GM23338 (cell line): ENCODE measurements around the gene GNG12. TPM values are rescaled to one million over a fixed set of nuclear protein-coding genes. Genes with fewer than 3 reads are reported as not detected.

ENCODE experiments used
- ATAC-seq: fragments of 200-7000 bp; cut with Tn5 transposase; 3 replicates; pipeline ENCODE4 v1.9.1; 2020
- DNase-seq: peaks from one replicate; pipeline ENCODE4 v3.0.0-alpha.2; 2015; ENCODE audit warnings: low spot score
- H2AFZ ChIP-seq: fragments of 200-600 bp; sonication (generic); 2 replicates; pipeline ENCODE4 v1.8.0; 2016; ENCODE audit warnings: antibody characterized with exemption, mild to moderate bottlenecking, moderate library complexity
- H3F3A ChIP-seq: fragments of 200-600 bp; sonication (generic); replicated peaks from 2 replicates; pipeline ENCODE4 v1.8.0; 2017; ENCODE audit warnings: antibody characterized with exemption, mixed run types, low read depth
- H3K27ac ChIP-seq: fragments of 200-600 bp; sonication (generic); 2 replicates; pipeline ENCODE4 v1.6.1; 2016; ENCODE audit warnings: low read depth
- H3K27me3 ChIP-seq: fragments of 200-600 bp; sonication (generic); 2 replicates; pipeline ENCODE4 v1.8.0; 2016; ENCODE audit warnings: mild to moderate bottlenecking, mixed run types, moderate library complexity; ENCODE audit not compliant: insufficient read depth
- H3K36me3 ChIP-seq: fragments of 200-600 bp; sonication (generic); 2 replicates; pipeline ENCODE4 v1.8.0; 2016; ENCODE audit warnings: mild to moderate bottlenecking; ENCODE audit not compliant: insufficient read depth
- H3K4me1 ChIP-seq: fragments of 200-600 bp; sonication (generic); 2 replicates; pipeline ENCODE4 v1.8.0; 2016; ENCODE audit warnings: mild to moderate bottlenecking, moderate library complexity; ENCODE audit not compliant: insufficient read depth
- H3K4me2 ChIP-seq: fragments of 200-600 bp; sonication (generic); 2 replicates; pipeline ENCODE4 v1.7.1; 2017; ENCODE audit warnings: mixed run types
- H3K4me3 ChIP-seq: fragments of 200-600 bp; sonication (generic); 2 replicates; pipeline ENCODE4 v1.6.1; 2016; ENCODE audit warnings: mixed run types
- H3K79me2 ChIP-seq: fragments of 200-600 bp; sonication (generic); replicated peaks from 2 replicates; pipeline ENCODE4 v1.8.0; 2017; ENCODE audit warnings: mild to moderate bottlenecking; ENCODE audit not compliant: insufficient read depth
- H3K9me2 ChIP-seq: fragments of 200-600 bp; sonication (generic); 2 replicates; pipeline ENCODE4 v1.8.0; 2017; ENCODE audit not compliant: insufficient read depth
- H4K20me1 ChIP-seq: fragments of 200-600 bp; sonication (generic); replicated peaks from 2 replicates; pipeline ENCODE4 v1.8.0; 2017; ENCODE audit warnings: mild to moderate bottlenecking; ENCODE audit not compliant: insufficient read depth
- H3K27ac Mint-ChIP-seq: 2 replicates; pipeline ENCODE4 v1.8.0; 2020; ENCODE audit warnings: inconsistent platforms, mild to moderate bottlenecking, moderate library complexity, mixed read lengths
- H3K27me3 Mint-ChIP-seq: 3 replicates; pipeline ENCODE4 v1.8.0; 2022; ENCODE audit warnings: low read depth, mild to moderate bottlenecking, moderate library complexity, mixed read lengths, inconsistent platforms; ENCODE audit not compliant: insufficient read depth, poor library complexity
- H3K36me3 Mint-ChIP-seq: 3 replicates; pipeline ENCODE4 v1.8.0; 2021; ENCODE audit warnings: low read depth, mild to moderate bottlenecking, inconsistent platforms, moderate library complexity, mixed read lengths
- H3K4me1 Mint-ChIP-seq: 3 replicates; pipeline ENCODE4 v1.8.0; 2020; ENCODE audit warnings: mild to moderate bottlenecking, inconsistent platforms, mixed read lengths
- H3K4me3 Mint-ChIP-seq: 3 replicates; pipeline ENCODE4 v1.8.0; 2021; ENCODE audit warnings: moderate library complexity, mild to moderate bottlenecking, inconsistent platforms, mixed read lengths
- H3K9me3 Mint-ChIP-seq: 3 replicates; pipeline ENCODE4 v1.8.0; 2020; ENCODE audit warnings: moderate library complexity, mild to moderate bottlenecking, inconsistent platforms, mixed read lengths
- CREB1 ChIP-seq: fragments of 250-450 bp; sonication (Bioruptor Pico); IDR thresholded peaks from 2 replicates; pipeline ENCODE4 v1.5.0; 2020; ENCODE audit warnings: low read depth, mild to moderate bottlenecking, moderate library complexity
- CTCF ChIP-seq, 2 experiments: fragments of 200-600 bp in 1 of 2; sonication (generic) in 1 of 2; conservative IDR thresholded peaks; 2 replicates each; pipeline versions ENCODE4 v1.5.1 to v1.6.1; 2016 to 2017; ENCODE audit warnings: antibody characterized with exemption in 2 of 2, low read depth in 2 of 2, mild to moderate bottlenecking in 2 of 2, moderate library complexity in 1 of 2
- ETS1 ChIP-seq: IDR thresholded peaks from 2 replicates; pipeline ENCODE4 v1.6.1; 2016; ENCODE audit warnings: antibody characterized with exemption
- EZH2 ChIP-seq: fragments of 200-600 bp; sonication (generic); IDR thresholded peaks from one replicate; pipeline ENCODE4 v1.8.0; 2017; ENCODE audit warnings: antibody characterized with exemption, mild to moderate bottlenecking, low read depth; ENCODE audit not compliant: unreplicated experiment
- JUNB ChIP-seq: IDR thresholded peaks from one replicate; pipeline ENCODE4 v1.6.1; 2016; ENCODE audit warnings: antibody characterized with exemption; ENCODE audit not compliant: unreplicated experiment
- NANOG ChIP-seq: IDR thresholded peaks from 2 replicates; pipeline ENCODE4 v1.6.1; 2016; ENCODE audit warnings: antibody characterized with exemption, borderline replicate concordance
- POLR2AphosphoS5 ChIP-seq: IDR thresholded peaks from 2 replicates; pipeline ENCODE4 v1.6.1; 2016; ENCODE audit warnings: antibody characterized with exemption, low read depth
- ZNF114 ChIP-seq: fragments of 250-450 bp; sonication (Bioruptor Pico); IDR thresholded peaks from 2 replicates; pipeline ENCODE4 v1.5.0; 2020; ENCODE audit warnings: mild to moderate bottlenecking, moderate library complexity
- ZNF462 ChIP-seq: fragments of 250-450 bp; sonication (Bioruptor Pico); IDR thresholded peaks from 2 replicates; pipeline ENCODE4 v1.5.0; 2020; ENCODE audit warnings: mild to moderate bottlenecking, moderate library complexity
- polyA plus RNA-seq: library from polyadenylated mRNA; unstranded; fragments of >200 nt; fragmentation: Nextera tagmentation; extraction: Ambion mirVana; gene quantifications from 2 replicates; pipeline ENCODE4 v1.2.1, GENCODE V29; 2016
- total RNA-seq: library from RNA; depleted of rRNA; stranded (reverse); fragments of >200 nt; shearing (Covaris generic); gene quantifications from 2 replicates; pipeline ENCODE4 v1.2.3, GENCODE V29; 2014
- TF ChIP-seq, protein P1 (sequence below): IDR thresholded peaks from one replicate; pipeline ENCODE4 v1.6.1; 2018; ENCODE audit warnings: antibody characterized with exemption; ENCODE audit not compliant: unreplicated experiment

GNG12 gene
- total and polyA plus RNA-seq, 2 experiments from 2014 or later, result 13.4 to 33.0 TPM

DNA sequence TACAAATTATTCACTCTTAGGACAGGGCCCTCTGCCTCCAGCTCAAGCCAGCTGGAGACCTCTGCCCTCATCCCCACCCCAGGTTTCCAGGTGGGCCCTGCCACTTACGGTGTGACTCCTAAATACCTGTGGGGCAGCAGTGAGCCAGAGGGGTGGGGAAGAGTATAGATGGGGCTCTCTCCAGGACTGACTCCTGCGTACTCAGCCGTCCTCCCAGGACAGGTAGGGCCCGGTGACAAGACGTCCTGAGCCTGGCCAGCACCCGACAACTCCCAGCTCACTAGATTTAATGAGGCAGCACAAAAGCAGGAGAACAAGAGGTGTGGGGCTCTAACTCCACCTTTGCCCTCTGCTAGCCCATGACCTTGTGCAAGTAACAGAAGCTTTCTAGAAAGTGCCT, 16.8 kb downstream of the GNG12 start:
- Histone ChIP-seq H3K27ac (no peak overlapping the region), H4K20me1 (0 out of 2 replicates have a peak, but pooled peaks cover 4% of the 10 kb centered on the region), H3K4me2 (no peak overlapping the region), H3K4me3 (no peak overlapping the region), H3K36me3 (peaks cover 4% of the 10 kb centered on the region; the same call in 1 of the 2 replicates), H3K27me3 (no peaks in the 10 kb centered on the region), H3F3A (no peaks in the 10 kb centered on the region), H2AFZ (no peak overlapping the region), H3K9me2 (no peaks in the 10 kb centered on the region), H3K4me1 (peaks cover 26% of the 10 kb centered on the region), H3K79me2 (peaks cover 37% of the 10 kb centered on the region)
- TF ChIP-seq, protein P1, sequence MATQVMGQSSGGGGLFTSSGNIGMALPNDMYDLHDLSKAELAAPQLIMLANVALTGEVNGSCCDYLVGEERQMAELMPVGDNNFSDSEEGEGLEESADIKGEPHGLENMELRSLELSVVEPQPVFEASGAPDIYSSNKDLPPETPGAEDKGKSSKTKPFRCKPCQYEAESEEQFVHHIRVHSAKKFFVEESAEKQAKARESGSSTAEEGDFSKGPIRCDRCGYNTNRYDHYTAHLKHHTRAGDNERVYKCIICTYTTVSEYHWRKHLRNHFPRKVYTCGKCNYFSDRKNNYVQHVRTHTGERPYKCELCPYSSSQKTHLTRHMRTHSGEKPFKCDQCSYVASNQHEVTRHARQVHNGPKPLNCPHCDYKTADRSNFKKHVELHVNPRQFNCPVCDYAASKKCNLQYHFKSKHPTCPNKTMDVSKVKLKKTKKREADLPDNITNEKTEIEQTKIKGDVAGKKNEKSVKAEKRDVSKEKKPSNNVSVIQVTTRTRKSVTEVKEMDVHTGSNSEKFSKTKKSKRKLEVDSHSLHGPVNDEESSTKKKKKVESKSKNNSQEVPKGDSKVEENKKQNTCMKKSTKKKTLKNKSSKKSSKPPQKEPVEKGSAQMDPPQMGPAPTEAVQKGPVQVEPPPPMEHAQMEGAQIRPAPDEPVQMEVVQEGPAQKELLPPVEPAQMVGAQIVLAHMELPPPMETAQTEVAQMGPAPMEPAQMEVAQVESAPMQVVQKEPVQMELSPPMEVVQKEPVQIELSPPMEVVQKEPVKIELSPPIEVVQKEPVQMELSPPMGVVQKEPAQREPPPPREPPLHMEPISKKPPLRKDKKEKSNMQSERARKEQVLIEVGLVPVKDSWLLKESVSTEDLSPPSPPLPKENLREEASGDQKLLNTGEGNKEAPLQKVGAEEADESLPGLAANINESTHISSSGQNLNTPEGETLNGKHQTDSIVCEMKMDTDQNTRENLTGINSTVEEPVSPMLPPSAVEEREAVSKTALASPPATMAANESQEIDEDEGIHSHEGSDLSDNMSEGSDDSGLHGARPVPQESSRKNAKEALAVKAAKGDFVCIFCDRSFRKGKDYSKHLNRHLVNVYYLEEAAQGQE, result no peak
- TF ChIP-seq JUNB (no peak), POLR2AphosphoS5 (no peak), NANOG (no peak), ZNF114 (CRISPR knock-in tag) (no peak), CREB1 (CRISPR knock-in tag) (no peak), ETS1 (no peak), EZH2 (no peak)
- Mint-ChIP-seq H3K27me3 (peaks cover 4% of the 10 kb centered on the region), H3K4me3 (no peak overlapping the region), H3K36me3 (peaks cover 29% of the 10 kb centered on the region), H3K27ac (no peak overlapping the region), H3K4me1 (peaks cover 21% of the 10 kb centered on the region), H3K9me3 (peaks cover 22% of the 10 kb centered on the region)
- DNase-seq (no peak), ATAC-seq (no peak)

DNA sequence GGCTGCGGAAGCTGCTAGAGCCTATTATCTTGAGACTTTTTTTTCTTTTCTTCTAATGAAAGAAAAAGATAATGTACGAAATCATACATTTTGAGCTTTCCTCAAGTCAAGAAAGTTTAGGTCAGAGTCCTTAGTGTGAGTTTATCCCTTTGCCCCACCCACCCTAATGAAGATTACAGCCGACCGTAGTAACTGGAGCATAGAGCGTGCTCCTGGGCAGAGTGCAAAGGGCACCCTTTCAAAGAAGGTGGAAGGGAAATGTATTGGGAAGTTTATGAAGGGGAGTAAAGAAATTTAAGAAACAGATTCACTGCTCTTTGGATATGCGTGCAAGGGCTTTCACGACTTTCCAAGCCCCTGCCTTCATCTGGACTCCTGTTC, 17.2 kb downstream of the GNG12 start:
- Mint-ChIP-seq H3K9me3 (peaks cover 22% of the 10 kb centered on the region), H3K36me3 (peaks cover 29% of the 10 kb centered on the region), H3K27ac (no peak overlapping the region), H3K27me3 (peaks cover 6% of the 10 kb centered on the region), H3K4me3 (no peak overlapping the region), H3K4me1 (peaks cover 17% of the 10 kb centered on the region)
- H4K20me1 ChIP-seq, result 0 out of 2 replicates have a peak, but pooled peaks cover 4% of the 10 kb centered on the region
- no peaks in the 10 kb centered on the region for H3K9me2 ChIP-seq
- H3K4me2 ChIP-seq, result no peak overlapping the region
- H3K36me3 ChIP-seq, result peaks cover 4% of the 10 kb centered on the region; the same call in 1 of the 2 replicates
- H3K27me3 ChIP-seq, result no peaks in the 10 kb centered on the region
- H3K4me1 ChIP-seq, result peaks cover 21% of the 10 kb centered on the region
- ATAC-seq (no peak), DNase-seq (no peak)
- H3K27ac ChIP-seq, result no peak overlapping the region
- H3K79me2 ChIP-seq, result peaks cover 36% of the 10 kb centered on the region
- no peak overlapping the region for H3K4me3 ChIP-seq
- H3F3A ChIP-seq, result no peaks in the 10 kb centered on the region
- no peak overlapping the region for H2AFZ ChIP-seq
- TF ChIP-seq EZH2 (no peak), CREB1 (CRISPR knock-in tag) (no peak), CTCF (conservative IDR thresholded peaks at IDR 0.05; ENCODE audit: low read depth in 2 of 2) (no peak), ZNF462 (CRISPR knock-in tag) (no peak)
